ENCODE data around the gene BCL2. TPM values are rescaled to one million over a fixed set of nuclear protein-coding genes. Genes with fewer than 3 reads are reported as not detected.

BCL2 gene
- total and polyA plus RNA-seq, 9 of the 15 experiments (the other 6 are each of a cell fraction or from before 2014, with no cell fraction given): 0.10 to 1.1 (median 0.65) TPM

DNA sequence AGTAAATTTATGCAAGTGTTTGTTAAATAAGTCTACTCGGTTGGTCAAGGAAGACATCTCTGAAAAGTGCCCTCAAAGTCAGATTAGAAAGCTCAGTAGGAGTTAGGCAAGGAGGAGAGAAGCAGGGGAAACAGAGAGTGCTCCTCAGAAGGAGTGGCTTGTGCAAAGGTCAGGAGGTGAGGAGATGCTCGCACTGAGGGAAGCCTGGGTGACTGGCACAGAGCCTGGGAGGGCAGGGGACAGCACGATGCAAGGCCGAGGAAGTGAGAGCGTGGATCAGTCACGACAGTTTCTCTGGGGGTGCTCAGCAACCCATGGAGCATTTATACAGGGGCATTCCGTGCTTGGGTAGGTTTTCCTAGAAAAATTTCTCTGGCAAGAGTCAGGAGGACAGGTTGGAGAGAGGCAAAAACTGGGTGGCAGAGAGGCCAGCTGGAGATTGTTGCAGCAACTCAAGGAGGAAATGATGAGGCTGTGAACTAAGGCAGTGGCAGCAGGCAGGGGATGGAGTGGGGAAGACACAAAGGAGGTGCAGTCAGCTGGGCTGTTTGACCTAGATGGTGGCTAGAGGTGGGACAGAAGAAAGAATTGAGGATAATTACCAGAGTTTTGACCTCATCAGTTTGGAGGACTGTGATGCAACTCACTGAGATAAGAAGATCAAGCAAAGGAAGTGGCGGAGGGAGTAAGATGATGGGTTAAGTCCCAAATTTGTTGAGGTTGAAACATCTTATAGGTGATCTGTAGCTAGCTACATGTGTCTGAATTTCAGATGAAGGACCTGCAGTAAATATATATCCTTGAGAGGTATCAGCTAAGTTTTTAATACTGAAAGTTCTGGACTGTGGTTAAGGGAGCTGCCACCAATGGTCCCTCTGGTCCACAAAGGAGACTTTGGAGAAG lies 52.4 kb downstream of the BCL2 start:
- POLR2A ChIA-PET: interaction anchor here (1.2 to 1.9 kb wide), 2 partner anchors 9 to 10 kb away, joined by 3 to 4 read pairs; no protein-coding TSS in a partner anchor
- in situ Hi-C loops (cut with MboI) (no loop called here), intact Hi-C loops (cut with micrococcal nuclease) (no loop called here)
- Histone ChIP-seq H3K27me3 (ENCODE audit: control insufficient read depth in 2 of 2, insufficient read depth in 2 of 2, low read length in 2 of 2) (peaks cover 0 to 20% of the 10 kb centered on the region in 2 experiments; a peak in 3 of 5 replicates), H4K20me1 (replicated peaks; ENCODE audit: control insufficient read depth, insufficient read depth, low read length) (no peaks in the 10 kb centered on the region; the same call in 1 of the 2 replicates), H3K9me3 (replicated peaks; ENCODE audit: control insufficient read depth, insufficient read depth, low read depth, low read length) (no peaks in the 10 kb centered on the region), H3K9ac (ENCODE audit: insufficient read depth in 1 of 2, low read depth in 2 of 2, low read length in 2 of 2) (no peak overlapping the region), H3K4me3 (no peak overlapping the region), H3K36me3 (ENCODE audit: control insufficient read depth, insufficient read depth, low read length) (no peaks in the 10 kb centered on the region), H3K79me2 (ENCODE audit: control insufficient read depth, insufficient read depth, low read length) (no peaks in the 10 kb centered on the region), H3K9me1 (ENCODE audit: control insufficient read depth, insufficient read depth, low read length) (no peaks in the 10 kb centered on the region), H2AFZ (ENCODE audit: low read depth, low read length) (no peak overlapping the region), H3K27ac (ENCODE audit: extremely low read depth, low read depth, low read length) (no peak overlapping the region), H3K4me2 (ENCODE audit: insufficient read depth, low read length) (no peak overlapping the region), H3K4me1 (replicated peaks in 1 of 2; ENCODE audit: control insufficient read depth in 2 of 2, insufficient read depth in 2 of 2, low read length in 2 of 2) (no peaks in the 10 kb centered on the region)
- no TSS peak for BruUV-seq (replicated peaks)
- no peak for DNase-seq (ENCODE audit: extremely low read depth in 1 of 4, low spot score in 3 of 4)
- TF ChIP-seq CBX8 (IDR thresholded peaks at IDR 0.05; ENCODE audit: borderline replicate concordance, extremely low read depth, low read depth, low read length, poor library complexity, severe bottlenecking) (no peak), ZNF282 (CRISPR knock-in tag; IDR thresholded peaks at IDR 0.05) (no peak)
- TF ChIP-seq, protein P1, sequence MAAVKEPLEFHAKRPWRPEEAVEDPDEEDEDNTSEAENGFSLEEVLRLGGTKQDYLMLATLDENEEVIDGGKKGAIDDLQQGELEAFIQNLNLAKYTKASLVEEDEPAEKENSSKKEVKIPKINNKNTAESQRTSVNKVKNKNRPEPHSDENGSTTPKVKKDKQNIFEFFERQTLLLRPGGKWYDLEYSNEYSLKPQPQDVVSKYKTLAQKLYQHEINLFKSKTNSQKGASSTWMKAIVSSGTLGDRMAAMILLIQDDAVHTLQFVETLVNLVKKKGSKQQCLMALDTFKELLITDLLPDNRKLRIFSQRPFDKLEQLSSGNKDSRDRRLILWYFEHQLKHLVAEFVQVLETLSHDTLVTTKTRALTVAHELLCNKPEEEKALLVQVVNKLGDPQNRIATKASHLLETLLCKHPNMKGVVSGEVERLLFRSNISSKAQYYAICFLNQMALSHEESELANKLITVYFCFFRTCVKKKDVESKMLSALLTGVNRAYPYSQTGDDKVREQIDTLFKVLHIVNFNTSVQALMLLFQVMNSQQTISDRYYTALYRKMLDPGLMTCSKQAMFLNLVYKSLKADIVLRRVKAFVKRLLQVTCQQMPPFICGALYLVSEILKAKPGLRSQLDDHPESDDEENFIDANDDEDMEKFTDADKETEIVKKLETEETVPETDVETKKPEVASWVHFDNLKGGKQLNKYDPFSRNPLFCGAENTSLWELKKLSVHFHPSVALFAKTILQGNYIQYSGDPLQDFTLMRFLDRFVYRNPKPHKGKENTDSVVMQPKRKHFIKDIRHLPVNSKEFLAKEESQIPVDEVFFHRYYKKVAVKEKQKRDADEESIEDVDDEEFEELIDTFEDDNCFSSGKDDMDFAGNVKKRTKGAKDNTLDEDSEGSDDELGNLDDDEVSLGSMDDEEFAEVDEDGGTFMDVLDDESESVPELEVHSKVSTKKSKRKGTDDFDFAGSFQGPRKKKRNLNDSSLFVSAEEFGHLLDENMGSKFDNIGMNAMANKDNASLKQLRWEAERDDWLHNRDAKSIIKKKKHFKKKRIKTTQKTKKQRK (IDR thresholded peaks at IDR 0.05; ENCODE audit: borderline replicate concordance, low read depth, low read length): no peak
- no peak for FAIRE-seq
- 2% methylated on average over 6 of the region's 8 CpGs for WGBS (ENCODE audit: insufficient coverage, low coverage, missing lambda C conversion rate)
- CTCF ChIA-PET (ENCODE audit: low intra/inter-chr PET ratio): no interaction called here
- ATAC-seq: no peak

All from K562 (cell line).